ENCODE data around the gene CBR1.

Gene CBR1

GRCh38 chr21:36079010-36079649 is 9.3 kb downstream of the CBR1 start:
- DNase-seq (ENCODE audit: low read depth), result no peak
- H3K4me3 ChIP-seq (ENCODE audit: low read depth, low read length), result peak overlapping the region; percentile 14; the same call in 1 of the 2 replicates
- TF ChIP-seq CTCF (IDR thresholded peaks at IDR 0.05; ENCODE audit: low read depth, low read length, missing control alignments), result no peak

- H3K4me3 ChIP-seq (ENCODE audit: low read depth, low read length), result no peak overlapping the region
- no peak for DNase-seq (ENCODE audit: low read depth)
- TF ChIP-seq CTCF (IDR thresholded peaks at IDR 0.05; ENCODE audit: low read depth, low read length, missing control alignments), result no peak
Observed at GRCh38 chr21:36079671-36080070, 9.8 kb downstream of the CBR1 start.

- TF ChIP-seq CTCF (IDR thresholded peaks at IDR 0.05; ENCODE audit: low read depth, low read length, missing control alignments), result no peak
- no peak overlapping the region for H3K4me3 ChIP-seq (ENCODE audit: low read depth, low read length)
- DNase-seq (ENCODE audit: low read depth), result no peak
Observed at GRCh38 chr21:36080386-36080785, 10.6 kb downstream of the CBR1 start.

- DNase-seq (ENCODE audit: low read depth), result no peak
- no peak for TF ChIP-seq CTCF (IDR thresholded peaks at IDR 0.05; ENCODE audit: low read depth, low read length, missing control alignments)
Observed at GRCh38 chr21:36082237-36082664, 12.4 kb downstream of the CBR1 start.

GRCh38 chr21:36087362-36088138 is 17.7 kb downstream of the CBR1 start:
- H3K4me3 ChIP-seq (ENCODE audit: low read depth, low read length), result no peak overlapping the region
- no peak for DNase-seq (ENCODE audit: low read depth)
- TF ChIP-seq CTCF (IDR thresholded peaks at IDR 0.05; ENCODE audit: low read depth, low read length, missing control alignments), result peak; percentile 33

More at GRCh38 chr21:36082237-36082664, 12.4 kb downstream of the CBR1 start:
- no peak overlapping the region for H3K4me3 ChIP-seq (ENCODE audit: low read depth, low read length)

- H3K4me3 ChIP-seq (ENCODE audit: low read depth, low read length), result no peak overlapping the region
- TF ChIP-seq CTCF (IDR thresholded peaks at IDR 0.05; ENCODE audit: low read depth, low read length, missing control alignments), result no peak
- no peak for DNase-seq (ENCODE audit: low read depth)
Observed at GRCh38 chr21:36089946-36090345, 20.1 kb downstream of the CBR1 start.

Data from GM12864 (cell line).